OCI-LY7 (cell line): ENCODE results near the gene BAMBI. TPM values are rescaled to one million over a fixed set of nuclear protein-coding genes. Genes with fewer than 3 reads are reported as not detected.

ENCODE experiments used
- BruUV-seq: library from RNA; stranded (reverse); fragments of 400-500 nt; replicated peaks from 2 replicates; lab custom pipeline; 2021; lab: Mats Ljungman, UMichigan
- CTCF ChIA-PET: fragments of 300-600 bp; sonication (Branson Sonifier 250); formaldehyde crosslinking; loops from one replicate; lab custom pipeline; 2022; ENCODE audit warnings: antibody characterized with exemption; ENCODE audit not compliant: unreplicated experiment; lab: Charles Lee
- POLR2A ChIA-PET: fragments of 300-600 bp; sonication (Branson Sonifier 250); formaldehyde crosslinking; loops from one replicate; lab custom pipeline; 2022; ENCODE audit warnings: antibody characterized with exemption; lab: Charles Lee
- DNase-seq: peaks from one replicate; pipeline ENCODE4 v3.0.0-alpha.2; 2015; ENCODE audit warnings: low spot score
- H2AFZ ChIP-seq: fragments of 200-600 bp; sonication (generic), shearing (Covaris generic); 2 replicates; pipeline ENCODE4 v1.6.1; 2014; ENCODE audit warnings: mild to moderate bottlenecking, antibody characterized with exemption, low read length, moderate library complexity
- H3K27ac ChIP-seq: fragments of 200-600 bp; sonication (generic); 2 replicates; pipeline ENCODE4 v1.5.1; 2014; ENCODE audit warnings: mixed run types, low read depth, mild to moderate bottlenecking, moderate library complexity, low read length, inconsistent platforms; ENCODE audit not compliant: poor library complexity, severe bottlenecking
- H3K36me3 ChIP-seq: fragments of 200-600 bp; sonication (generic); 2 replicates; pipeline ENCODE4 v1.6.1; 2014; ENCODE audit warnings: mild to moderate bottlenecking, antibody characterized with exemption, low read length, moderate library complexity, mixed read lengths; ENCODE audit not compliant: insufficient read depth
- H3K4me1 ChIP-seq: fragments of 200-600 bp; sonication (generic); 2 replicates; pipeline ENCODE4 v1.5.1; 2014; ENCODE audit warnings: mild to moderate bottlenecking, low read length; ENCODE audit not compliant: insufficient read depth, poor library complexity, severe bottlenecking
- H3K4me2 ChIP-seq: fragments of 200-600 bp; sonication (generic); 2 replicates; pipeline ENCODE4 v1.6.1; 2014; ENCODE audit warnings: mild to moderate bottlenecking, low read length
- H3K4me3 ChIP-seq: fragments of 200-600 bp; sonication (generic); 2 replicates; pipeline ENCODE4 v1.5.1; 2014; ENCODE audit warnings: mild to moderate bottlenecking, low read depth, low read length; ENCODE audit not compliant: poor library complexity, severe bottlenecking
- H3K79me2 ChIP-seq: fragments of 200-600 bp; sonication (generic); 2 replicates; pipeline ENCODE4 v1.6.1; 2016; ENCODE audit warnings: low read depth, mild to moderate bottlenecking, low read length, moderate library complexity, mixed read lengths; ENCODE audit not compliant: insufficient read depth
- H3K9me2 ChIP-seq: fragments of 200-600 bp; sonication (generic); 2 replicates; pipeline ENCODE4 v1.6.1; 2016; ENCODE audit warnings: mild to moderate bottlenecking, low read length, mixed read lengths; ENCODE audit not compliant: insufficient read depth
- H3K9me3 ChIP-seq: fragments of 200-600 bp; sonication (generic); 2 replicates; pipeline ENCODE4 v1.6.1; 2014; ENCODE audit warnings: mild to moderate bottlenecking, mixed run types, low read length, mixed read lengths
- H4K20me1 ChIP-seq: fragments of 200-600 bp; sonication (generic); 2 replicates; pipeline ENCODE4 v1.6.1; 2014; ENCODE audit warnings: mild to moderate bottlenecking, antibody characterized with exemption, low read length, moderate library complexity, mixed read lengths; ENCODE audit not compliant: insufficient read depth
- CTCF ChIP-seq: fragments of 200-600 bp; sonication (generic); conservative IDR thresholded peaks from 2 replicates; pipeline ENCODE4 v1.5.1; 2014; ENCODE audit warnings: mild to moderate bottlenecking, antibody characterized with exemption, low read length, moderate library complexity, mixed read lengths
- EZH2phosphoT487 ChIP-seq: fragments of 200-600 bp; sonication (generic); IDR thresholded peaks from 2 replicates; pipeline ENCODE4 v1.6.1; 2018; ENCODE audit warnings: low read depth, borderline replicate concordance, mild to moderate bottlenecking, mixed run types, antibody characterized with exemption, low read length, moderate library complexity, mixed read lengths
- intact Hi-C: fragments of 100-400 bp; cut with micrococcal nuclease; formaldehyde crosslinking; loops from one replicate; pipeline ENCODE4 v1.10.0; 2022; ENCODE audit not compliant: unreplicated experiment
- total RNA-seq, 2 experiments: library from RNA; depleted of rRNA in 1 of 2; stranded (reverse); fragments of >200 nt in 1 of 2; shearing (Covaris generic) in 1 of 2; gene quantifications; 2 replicates each; pipeline ENCODE4 v1.2.3, GENCODE V29; 2014 to 2022

Gene BAMBI
- total RNA-seq, 2 experiments from 2014 or later: 0.89 to 3.1 TPM

GRCh38 chr10:28711041-28711440 lies 33.7 kb downstream of the BAMBI start:
- no peaks in the 10 kb centered on the region for H3K4me1 ChIP-seq
- H3K9me2 ChIP-seq: no peaks in the 10 kb centered on the region
- H3K9me3 ChIP-seq: no peaks in the 10 kb centered on the region
- H4K20me1 ChIP-seq: no peaks in the 10 kb centered on the region
- no TSS peak for BruUV-seq
- POLR2A ChIA-PET: no interaction called here
- H3K79me2 ChIP-seq: no peaks in the 10 kb centered on the region
- intact Hi-C loops: no loop called here
- no peak for DNase-seq
- no peak overlapping the region for H3K4me2 ChIP-seq
- H3K27ac ChIP-seq: no peak overlapping the region
- CTCF ChIA-PET: interaction anchor here (1.1 kb wide), 1 partner anchor 9 kb away, joined by 3 read pairs; no protein-coding TSS in a partner anchor
- H2AFZ ChIP-seq: no peak overlapping the region
- TF ChIP-seq EZH2phosphoT487 (no peak), CTCF (no peak)
- no peaks in the 10 kb centered on the region for H3K36me3 ChIP-seq
- H3K4me3 ChIP-seq: no peak overlapping the region

- ChIA-PET CTCF (no interaction called here), POLR2A (interaction anchor here (0.7 kb wide), 1 partner anchor 1922 kb away, joined by 3 read pairs; no protein-coding TSS in a partner anchor)
- Histone ChIP-seq H3K27ac (no peak overlapping the region), H3K9me2 (no peaks in the 10 kb centered on the region), H3K9me3 (no peaks in the 10 kb centered on the region), H4K20me1 (no peaks in the 10 kb centered on the region), H3K79me2 (no peaks in the 10 kb centered on the region), H2AFZ (no peak overlapping the region), H3K36me3 (no peaks in the 10 kb centered on the region), H3K4me3 (no peak overlapping the region), H3K4me2 (no peak overlapping the region), H3K4me1 (no peaks in the 10 kb centered on the region)
- TF ChIP-seq CTCF (no peak), EZH2phosphoT487 (no peak)
- BruUV-seq: no TSS peak
- intact Hi-C loops: no loop called here
- DNase-seq: no peak
These were observed 34.5 kb downstream of the BAMBI start for GRCh38 chr10:28711776-28712175.

GRCh38 chr10:28713626-28714352 lies 36.5 kb downstream of the BAMBI start:
- Histone ChIP-seq H3K27ac (no peak overlapping the region), H2AFZ (no peak overlapping the region), H3K79me2 (no peaks in the 10 kb centered on the region), H3K9me3 (no peaks in the 10 kb centered on the region), H3K4me1 (no peaks in the 10 kb centered on the region), H3K4me2 (no peak overlapping the region), H3K36me3 (no peaks in the 10 kb centered on the region), H3K9me2 (no peaks in the 10 kb centered on the region), H4K20me1 (no peaks in the 10 kb centered on the region), H3K4me3 (no peak overlapping the region)
- ChIA-PET POLR2A (interaction anchor here (0.6 kb wide), 1 partner anchor 37 kb away, joined by 7 read pairs; no protein-coding TSS in a partner anchor), CTCF (no interaction called here)
- no peak for TF ChIP-seq CTCF
- TF ChIP-seq EZH2phosphoT487: no peak
- DNase-seq: no peak
- BruUV-seq: no TSS peak
- intact Hi-C loops: no loop called here
